Uterus (tissue), 4 donors: ENCODE results near the gene RPL10. TPM values are rescaled to one million over a fixed set of nuclear protein-coding genes. Genes with fewer than 3 reads are reported as not detected.

Source experiments
- DNase-seq, 2 donors: peaks; one replicate each; pipeline ENCODE4 v3.0.0-alpha.2; 2019 to 2020
- H3K27ac ChIP-seq, 2 donors: fragments of 200-600 bp; sonication (generic); 1 replicate in 1 of 2; 2 replicates in 1 of 2; pipeline ENCODE4 v1.5.1; 2016 to 2018
- H3K27me3 ChIP-seq, 2 donors: fragments of 200-600 bp; sonication (generic); one replicate each; pipeline ENCODE4 v1.5.1; 2018 to 2019; ENCODE audit warnings: control low read depth in 1 of 2
- H3K36me3 ChIP-seq, 2 donors: fragments of 200-600 bp; sonication (generic); one replicate each; pipeline ENCODE4 v1.5.1; 2019; ENCODE audit warnings: control low read depth in 1 of 2
- H3K4me1 ChIP-seq, 2 donors: fragments of 200-600 bp; sonication (generic); one replicate each; pipeline ENCODE4 v1.5.1; 2018 to 2019; ENCODE audit warnings: control low read depth in 1 of 2
- H3K4me3 ChIP-seq, 2 donors: fragments of 200-600 bp; sonication (generic); 1 replicate in 1 of 2; 2 replicates in 1 of 2; pipeline ENCODE4 v1.5.1; 2018 to 2019; ENCODE audit warnings: mild to moderate bottlenecking in 1 of 2
- H3K9me3 ChIP-seq, 2 donors: fragments of 200-600 bp; sonication (generic); one replicate each; pipeline ENCODE4 v1.5.1; 2019; ENCODE audit warnings: control low read depth in 1 of 2
- CTCF ChIP-seq, 4 experiments: fragments of 200-600 bp in 2 of 4; fragments of 450-650 bp in 2 of 4; sonication (generic) in 2 of 4; IDR thresholded peaks; one replicate each; pipeline ENCODE4 v1.5.1; 2016 to 2019; ENCODE audit warnings: antibody characterized with exemption in 4 of 4, mild to moderate bottlenecking in 2 of 4, moderate library complexity in 1 of 4
- POLR2A ChIP-seq, 2 donors: fragments of 450-650 bp; IDR thresholded peaks; one replicate each; pipeline ENCODE4 v1.6.1; 2016; ENCODE audit warnings: antibody characterized with exemption in 2 of 2, mild to moderate bottlenecking in 1 of 2, moderate library complexity in 1 of 2
- intact Hi-C: fragments of 100-400 bp; cut with DNase I; formaldehyde crosslinking; loops from one replicate; pipeline ENCODE4 v1.15.1; 2023; ENCODE audit warnings: low total_unique reads
- total RNA-seq, 4 donors: library from RNA; depleted of rRNA in 3 of 4; stranded (reverse); fragments of >200 nt in 3 of 4; gene quantifications; one replicate each; pipeline versions ENCODE4 v1.1.0 to v1.2.4, GENCODE V29; 2014 to 2023
- donor health status: DM: yes; HTN: yes; CAD: no.

The RPL10 gene
- total RNA-seq, 4 donors from 2014 or later, result 2,407 to 9,172 (median 4,014) TPM

DNA sequence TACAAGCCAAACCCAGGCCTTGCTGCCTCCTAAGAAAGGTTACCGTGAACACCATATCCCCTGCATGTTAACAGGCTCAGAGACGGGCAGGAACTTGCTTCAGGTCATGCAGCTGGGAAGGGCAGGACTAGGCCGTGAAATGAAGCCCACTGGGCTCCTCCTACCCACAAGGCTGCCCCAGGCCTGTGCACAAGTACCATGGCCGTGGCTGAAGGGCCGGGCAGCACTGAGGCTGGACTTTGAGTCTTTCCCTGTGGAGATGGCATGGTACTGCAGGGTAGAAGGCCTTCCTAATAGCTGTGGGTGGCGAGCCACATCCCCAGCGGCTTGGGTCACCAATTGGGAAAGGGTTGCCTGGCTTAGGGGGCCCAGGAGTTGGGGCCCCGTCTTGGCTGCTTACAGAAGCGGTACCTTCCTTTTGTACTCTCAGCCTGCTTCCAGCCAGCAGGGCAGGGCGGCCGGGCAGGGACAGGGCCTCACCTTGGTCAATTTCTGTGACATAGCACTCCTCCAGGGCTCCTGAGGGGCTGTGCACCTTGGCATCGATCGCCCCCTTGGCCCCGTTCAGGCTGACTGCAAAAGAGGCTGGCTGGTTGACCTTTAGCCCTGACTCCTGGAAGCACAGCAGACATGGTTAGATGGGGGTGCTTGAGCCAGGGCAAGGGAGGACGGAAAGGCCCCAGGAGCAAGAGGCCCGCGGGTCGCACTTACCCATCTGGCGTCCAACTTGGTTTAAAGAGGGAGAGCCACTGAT is 47.6 kb upstream of the RPL10 start:
- Histone ChIP-seq H3K9me3 (no peaks in the 10 kb centered on the region), H3K27me3 (no peaks in the 10 kb centered on the region), H3K36me3 (no peaks in the 10 kb centered on the region), H3K4me1 (no peaks in the 10 kb centered on the region), H3K27ac (no peak overlapping the region), H3K4me3 (no peak overlapping the region)
- no peak for TF ChIP-seq CTCF (IDR thresholded peaks at IDR 0.05)
- no peak for TF ChIP-seq POLR2A (IDR thresholded peaks at IDR 0.05)
- intact Hi-C loops, result no loop called here
- peak in 1 of 2 donors; percentile 25 for DNase-seq

- DNase-seq, result peak in 1 of 2 donors; percentile 24
- Histone ChIP-seq H3K27me3 (no peaks in the 10 kb centered on the region), H3K4me1 (no peaks in the 10 kb centered on the region), H3K36me3 (no peaks in the 10 kb centered on the region), H3K9me3 (no peaks in the 10 kb centered on the region), H3K4me3 (no peak overlapping the region), H3K27ac (no peak overlapping the region)
- TF ChIP-seq POLR2A (IDR thresholded peaks at IDR 0.05) (no peak), CTCF (IDR thresholded peaks at IDR 0.05) (no peak)
- intact Hi-C loops, result no loop called here
These were observed 46.8 kb upstream of the RPL10 start for GRCh38 chrX:154351183-154352011.

GRCh38 chrX:154352012-154352401 is 46.2 kb upstream of the RPL10 start:
- intact Hi-C loops, result no loop called here
- Histone ChIP-seq H3K27ac (no peak overlapping the region), H3K4me3 (no peak overlapping the region), H3K4me1 (no peaks in the 10 kb centered on the region), H3K36me3 (no peaks in the 10 kb centered on the region), H3K27me3 (no peaks in the 10 kb centered on the region), H3K9me3 (no peaks in the 10 kb centered on the region)
- peak in 1 of 2 donors; percentile 20 for DNase-seq
- no peak for TF ChIP-seq POLR2A (IDR thresholded peaks at IDR 0.05)
- no peak for TF ChIP-seq CTCF (IDR thresholded peaks at IDR 0.05)

GRCh38 chrX:154352466-154352865 is 45.7 kb upstream of the RPL10 start:
- no peaks in the 10 kb centered on the region for H3K9me3 ChIP-seq
- no peaks in the 10 kb centered on the region for H3K27me3 ChIP-seq
- DNase-seq, result no peak
- H3K36me3 ChIP-seq, result no peaks in the 10 kb centered on the region
- H3K27ac ChIP-seq, result no peak overlapping the region
- no peak for TF ChIP-seq POLR2A (IDR thresholded peaks at IDR 0.05)
- TF ChIP-seq CTCF (IDR thresholded peaks at IDR 0.05), result no peak
- no peak overlapping the region for H3K4me3 ChIP-seq
- no peaks in the 10 kb centered on the region for H3K4me1 ChIP-seq
- intact Hi-C loops, result no loop called here
